Vagina (tissue), 2 donors: ENCODE results near the gene DMD. TPM values are rescaled to one million over a fixed set of nuclear protein-coding genes. Genes with fewer than 3 reads are reported as not detected.

Experiments used
- DNase-seq, 2 donors: peaks; one replicate each; pipeline ENCODE4 v3.0.0-alpha.2; 2017; ENCODE audit errors: extremely low spot score in 2 of 2
- H3K27ac ChIP-seq: fragments of 200-600 bp; sonication (generic); one replicate; pipeline ENCODE4 v1.5.1; 2019
- H3K27me3 ChIP-seq: fragments of 200-600 bp; sonication (generic); one replicate; pipeline ENCODE4 v1.5.1; 2019
- H3K36me3 ChIP-seq, 2 donors: fragments of 200-600 bp; sonication (generic); one replicate each; pipeline ENCODE4 v1.5.1; 2017 to 2019
- H3K4me1 ChIP-seq: fragments of 200-600 bp; sonication (generic); one replicate; pipeline ENCODE4 v1.5.1; 2019
- H3K4me3 ChIP-seq, 2 donors: fragments of 200-600 bp; sonication (generic); 1 replicate in 1 of 2; 2 replicates in 1 of 2; pipeline ENCODE4 v1.5.1; 2016 to 2019
- H3K9me3 ChIP-seq: fragments of 200-600 bp; sonication (generic); one replicate; pipeline ENCODE4 v1.5.1; 2019
- POLR2A ChIP-seq, 2 donors: fragments of 450-650 bp; IDR thresholded peaks; one replicate each; pipeline ENCODE4 v1.6.1; 2017; ENCODE audit warnings: antibody characterized with exemption in 2 of 2, mild to moderate bottlenecking in 2 of 2, moderate library complexity in 2 of 2
- POLR2AphosphoS5 ChIP-seq, 2 donors: sonication (generic); formaldehyde crosslinking; IDR thresholded peaks; one replicate each; pipeline ENCODE4 v1.9.0; 2017; ENCODE audit warnings: antibody characterized with exemption in 2 of 2, mild to moderate bottlenecking in 2 of 2, low read depth in 1 of 2; ENCODE audit not compliant: insufficient read depth in 1 of 2
- intact Hi-C: fragments of 100-400 bp; cut with DNase I; formaldehyde crosslinking; loops from one replicate; pipeline ENCODE4 v1.15.1; 2023
- total RNA-seq: library from RNA; depleted of rRNA; stranded (reverse); fragments of >200 nt; gene quantifications from one replicate; pipeline ENCODE4 v1.2.3, GENCODE V29; 2016
- TF ChIP-seq, protein P1 (sequence below), 3 experiments: fragments of 450-650 bp in 2 of 3; fragments of 200-600 bp in 1 of 3; sonication (generic) in 1 of 3; IDR thresholded peaks; one replicate each; pipeline ENCODE4 v1.5.1; 2017 to 2019; ENCODE audit warnings: antibody characterized with exemption in 3 of 3, mild to moderate bottlenecking in 2 of 3, moderate library complexity in 2 of 3

DMD gene
- total RNA-seq, 1 donor from 2014 or later: 25.8 TPM

DNA sequence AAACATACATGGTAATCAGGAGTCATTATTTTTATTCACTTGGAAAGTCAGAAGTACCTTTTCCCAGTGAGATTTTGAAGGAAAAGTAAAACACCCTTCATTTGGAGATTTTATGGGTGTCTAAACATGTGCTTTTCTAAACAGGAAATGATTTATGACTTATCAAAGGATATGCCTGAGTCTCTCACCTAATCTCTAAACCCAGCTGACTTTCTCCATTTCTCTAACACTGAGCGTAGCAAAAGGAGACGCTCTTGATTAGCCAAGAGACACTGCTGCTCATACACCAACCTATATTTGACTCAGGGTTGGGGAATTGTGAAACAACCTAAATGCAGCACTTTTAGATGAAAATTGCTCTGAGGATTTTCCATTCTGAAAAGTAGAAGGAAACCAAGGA lies 1671.0 kb downstream of the DMD start:
- no peak overlapping the region for H3K27ac ChIP-seq
- no peak for DNase-seq
- no peak overlapping the region for H3K4me3 ChIP-seq
- H3K36me3 ChIP-seq: no peaks in the 10 kb centered on the region
- intact Hi-C loops: no loop called here
- H3K9me3 ChIP-seq: no peaks in the 10 kb centered on the region
- TF ChIP-seq POLR2A (IDR thresholded peaks at IDR 0.05) (no peak), POLR2AphosphoS5 (IDR thresholded peaks at IDR 0.05; ENCODE audit: insufficient read depth in 1 of 2, low read depth in 1 of 2) (no peak)
- TF ChIP-seq, protein P1, sequence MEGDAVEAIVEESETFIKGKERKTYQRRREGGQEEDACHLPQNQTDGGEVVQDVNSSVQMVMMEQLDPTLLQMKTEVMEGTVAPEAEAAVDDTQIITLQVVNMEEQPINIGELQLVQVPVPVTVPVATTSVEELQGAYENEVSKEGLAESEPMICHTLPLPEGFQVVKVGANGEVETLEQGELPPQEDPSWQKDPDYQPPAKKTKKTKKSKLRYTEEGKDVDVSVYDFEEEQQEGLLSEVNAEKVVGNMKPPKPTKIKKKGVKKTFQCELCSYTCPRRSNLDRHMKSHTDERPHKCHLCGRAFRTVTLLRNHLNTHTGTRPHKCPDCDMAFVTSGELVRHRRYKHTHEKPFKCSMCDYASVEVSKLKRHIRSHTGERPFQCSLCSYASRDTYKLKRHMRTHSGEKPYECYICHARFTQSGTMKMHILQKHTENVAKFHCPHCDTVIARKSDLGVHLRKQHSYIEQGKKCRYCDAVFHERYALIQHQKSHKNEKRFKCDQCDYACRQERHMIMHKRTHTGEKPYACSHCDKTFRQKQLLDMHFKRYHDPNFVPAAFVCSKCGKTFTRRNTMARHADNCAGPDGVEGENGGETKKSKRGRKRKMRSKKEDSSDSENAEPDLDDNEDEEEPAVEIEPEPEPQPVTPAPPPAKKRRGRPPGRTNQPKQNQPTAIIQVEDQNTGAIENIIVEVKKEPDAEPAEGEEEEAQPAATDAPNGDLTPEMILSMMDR (IDR thresholded peaks at IDR 0.05): no peak
- no peaks in the 10 kb centered on the region for H3K27me3 ChIP-seq
- no peaks in the 10 kb centered on the region for H3K4me1 ChIP-seq

DNA sequence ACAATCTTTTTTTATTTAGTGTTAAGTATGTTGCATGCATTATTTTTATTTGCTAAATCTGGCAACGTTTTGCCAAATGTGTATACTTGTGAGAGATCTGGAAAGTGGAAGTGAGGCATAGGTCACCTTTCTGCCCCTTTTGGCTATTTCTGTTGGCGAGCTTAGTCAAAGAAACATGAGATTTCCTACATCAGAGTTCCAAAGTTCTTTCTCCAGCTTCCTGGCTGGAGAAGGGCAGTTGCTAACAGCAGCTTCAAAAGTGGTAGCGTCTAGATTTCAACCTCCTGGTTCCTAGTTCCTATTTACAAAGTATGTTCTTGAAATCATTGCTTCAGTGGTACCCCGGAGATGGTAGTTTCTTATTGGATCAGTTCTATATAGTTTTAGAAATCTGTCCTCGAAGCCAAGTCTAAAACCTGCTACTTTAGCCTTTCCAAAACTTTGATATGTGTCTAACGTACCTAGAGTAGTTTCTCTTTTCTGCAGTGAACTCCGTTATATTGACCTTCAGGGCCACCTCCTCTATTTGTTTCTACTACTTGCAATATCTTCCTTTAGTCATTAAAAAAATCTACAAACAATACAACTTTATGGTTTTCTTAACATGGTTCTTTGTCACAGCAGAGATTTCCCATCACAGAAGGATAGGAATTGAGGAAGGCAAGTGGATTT lies 1683.8 kb downstream of the DMD start:
- Histone ChIP-seq H3K9me3 (no peaks in the 10 kb centered on the region), H3K4me3 (no peak overlapping the region), H3K4me1 (no peaks in the 10 kb centered on the region), H3K36me3 (no peaks in the 10 kb centered on the region), H3K27ac (no peak overlapping the region), H3K27me3 (no peaks in the 10 kb centered on the region)
- intact Hi-C loops: no loop called here
- no peak for TF ChIP-seq POLR2AphosphoS5 (IDR thresholded peaks at IDR 0.05; ENCODE audit: insufficient read depth in 1 of 2, low read depth in 1 of 2)
- no peak for DNase-seq

DNA sequence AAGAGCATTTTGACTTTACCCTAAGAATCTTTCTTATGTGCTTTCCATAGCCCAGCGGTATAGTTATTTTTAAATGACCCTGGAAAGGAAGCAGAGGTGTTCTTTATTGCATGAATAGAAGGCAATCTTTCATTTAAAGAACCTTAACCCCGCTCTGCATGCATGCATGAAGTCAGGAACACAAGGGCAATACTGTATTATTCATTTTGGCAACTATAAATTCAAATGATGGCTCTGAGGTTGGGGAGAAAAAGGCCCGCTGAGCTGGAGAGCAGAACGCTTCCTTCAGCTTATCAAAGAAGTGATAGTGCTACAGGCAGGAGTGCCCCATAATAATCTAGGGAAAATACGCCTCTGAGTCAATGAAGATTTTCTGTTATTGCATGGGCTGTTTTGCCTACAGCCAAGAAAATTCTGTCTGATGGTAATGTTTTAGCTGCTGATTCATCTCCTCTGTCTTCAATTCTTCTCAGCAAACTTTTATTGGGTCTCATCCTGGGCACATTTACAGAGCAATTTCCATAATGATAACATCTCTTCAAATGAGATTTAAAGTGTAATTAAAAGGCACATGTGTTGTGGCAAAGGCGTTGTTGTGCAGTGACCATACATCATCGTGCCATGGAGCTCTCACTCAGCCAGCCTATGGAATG lies 1687.3 kb downstream of the DMD start:
- DNase-seq: no peak
- no peak overlapping the region for H3K27ac ChIP-seq
- H3K4me1 ChIP-seq: no peaks in the 10 kb centered on the region
- H3K9me3 ChIP-seq: no peaks in the 10 kb centered on the region
- TF ChIP-seq, protein P1 (IDR thresholded peaks at IDR 0.05): no peak
- TF ChIP-seq POLR2AphosphoS5 (IDR thresholded peaks at IDR 0.05; ENCODE audit: insufficient read depth in 1 of 2, low read depth in 1 of 2) (no peak), POLR2A (IDR thresholded peaks at IDR 0.05) (no peak)
- H3K36me3 ChIP-seq: no peaks in the 10 kb centered on the region
- H3K4me3 ChIP-seq: no peak overlapping the region
- intact Hi-C loops: no loop called here
- no peaks in the 10 kb centered on the region for H3K27me3 ChIP-seq

DNA sequence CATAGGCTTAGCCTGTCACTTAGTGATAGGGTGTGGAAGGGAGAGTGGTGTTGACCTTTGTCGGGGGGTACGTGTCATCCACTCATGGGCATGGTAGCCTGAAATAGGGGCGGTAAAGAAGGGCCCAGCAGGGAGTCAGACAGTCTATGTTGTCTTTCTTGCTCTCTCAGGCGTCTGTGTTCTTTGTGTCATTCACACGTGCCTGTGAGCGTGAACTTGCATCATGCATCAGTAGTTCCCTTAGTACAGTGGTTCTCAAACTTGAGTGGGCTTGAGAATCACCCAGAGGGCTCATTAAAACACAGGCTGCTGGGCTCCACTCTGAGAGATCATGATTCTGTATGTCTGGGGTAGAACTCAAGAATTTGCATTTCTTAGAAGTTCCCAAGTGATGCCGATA lies 1688.6 kb downstream of the DMD start:
- Histone ChIP-seq H3K9me3 (no peaks in the 10 kb centered on the region), H3K4me1 (no peaks in the 10 kb centered on the region), H3K36me3 (no peaks in the 10 kb centered on the region), H3K4me3 (no peak overlapping the region), H3K27ac (no peak overlapping the region), H3K27me3 (no peaks in the 10 kb centered on the region)
- no peak for TF ChIP-seq POLR2A (IDR thresholded peaks at IDR 0.05)
- no peak for TF ChIP-seq POLR2AphosphoS5 (IDR thresholded peaks at IDR 0.05; ENCODE audit: insufficient read depth in 1 of 2, low read depth in 1 of 2)
- TF ChIP-seq, protein P1 (IDR thresholded peaks at IDR 0.05): no peak
- DNase-seq: no peak
- intact Hi-C loops: no loop called here

DNA sequence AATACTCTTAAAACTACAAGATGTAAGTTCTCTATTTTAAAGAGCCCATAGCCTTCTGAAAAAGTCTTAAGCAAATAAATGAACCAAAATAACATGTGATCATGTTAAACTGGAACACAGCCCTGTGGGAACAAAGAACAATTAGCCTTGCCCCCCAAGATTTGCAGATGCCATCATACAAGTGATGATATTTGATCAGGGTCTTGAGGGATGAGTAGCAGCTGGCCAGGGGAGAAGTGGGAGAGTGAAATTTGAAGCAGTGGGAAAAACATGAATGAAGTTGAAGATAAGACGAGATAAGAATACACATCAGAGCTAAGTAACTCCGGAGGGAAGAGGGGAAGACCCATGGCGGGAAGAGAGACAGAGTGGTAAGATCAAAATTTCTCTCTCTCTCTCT lies 1689.4 kb downstream of the DMD start:
- no peaks in the 10 kb centered on the region for H3K36me3 ChIP-seq
- H3K4me3 ChIP-seq: no peak overlapping the region
- intact Hi-C loops: no loop called here
- DNase-seq: no peak
- no peaks in the 10 kb centered on the region for H3K9me3 ChIP-seq
- no peaks in the 10 kb centered on the region for H3K4me1 ChIP-seq
- no peak overlapping the region for H3K27ac ChIP-seq
- H3K27me3 ChIP-seq: no peaks in the 10 kb centered on the region
- TF ChIP-seq POLR2A (IDR thresholded peaks at IDR 0.05) (no peak), POLR2AphosphoS5 (IDR thresholded peaks at IDR 0.05; ENCODE audit: insufficient read depth in 1 of 2, low read depth in 1 of 2) (no peak)
- TF ChIP-seq, protein P1 (IDR thresholded peaks at IDR 0.05): no peak
